Smooth muscle cell (in vitro differentiated cells): Measurements from ENCODE around the gene CCDC33. TPM values are rescaled to one million over a fixed set of nuclear protein-coding genes. Genes with fewer than 3 reads are reported as not detected.

Experiments
- DNase-seq: peaks from one replicate; lab custom pipeline; 2025; ENCODE audit not compliant: unreplicated experiment; lab: John Stamatoyannopoulos, UW
- H2AFZ ChIP-seq: fragments of 200-600 bp; sonication (generic); 2 replicates; pipeline ENCODE4 v1.6.0; 2016; ENCODE audit warnings: antibody characterized with exemption, low read depth, mild to moderate bottlenecking
- H3F3A ChIP-seq: fragments of 200-600 bp; sonication (generic); 2 replicates; pipeline ENCODE4 v1.6.0; 2017; ENCODE audit warnings: antibody characterized with exemption, low read depth
- H3K27ac ChIP-seq: fragments of 200-600 bp; sonication (generic); 2 replicates; pipeline ENCODE4 v1.5.1; 2016; ENCODE audit warnings: low read depth, mild to moderate bottlenecking
- H3K27me3 ChIP-seq: fragments of 200-600 bp; sonication (generic); 2 replicates; pipeline ENCODE4 v1.6.1; 2016; ENCODE audit warnings: low read depth, mild to moderate bottlenecking
- H3K36me3 ChIP-seq: fragments of 200-600 bp; sonication (generic); 2 replicates; pipeline ENCODE4 v1.5.1; 2016; ENCODE audit warnings: low read depth
- H3K4me1 ChIP-seq: fragments of 200-600 bp; sonication (generic); 2 replicates; pipeline ENCODE4 v1.5.1; 2016; ENCODE audit warnings: low read depth
- H3K4me2 ChIP-seq: fragments of 200-600 bp; sonication (generic); 2 replicates; pipeline ENCODE4 v1.6.0; 2016; ENCODE audit warnings: mild to moderate bottlenecking
- H3K4me3 ChIP-seq: fragments of 200-600 bp; sonication (generic); 2 replicates; pipeline ENCODE4 v1.5.1; 2016; ENCODE audit warnings: mild to moderate bottlenecking
- H3K79me2 ChIP-seq: fragments of 200-600 bp; sonication (generic); 2 replicates; pipeline ENCODE4 v1.6.0; 2016; ENCODE audit warnings: low read depth, mild to moderate bottlenecking
- H3K9ac ChIP-seq: fragments of 200-600 bp; sonication (generic); 2 replicates; pipeline ENCODE4 v1.6.0; 2016; ENCODE audit warnings: low read depth
- H3K9me3 ChIP-seq: fragments of 200-600 bp; sonication (generic); replicated peaks from 2 replicates; pipeline ENCODE4 v1.5.1; 2016; ENCODE audit warnings: low read depth
- H4K20me1 ChIP-seq: fragments of 200-600 bp; sonication (generic); 2 replicates; pipeline ENCODE4 v1.6.0; 2016; ENCODE audit warnings: low read depth
- WGBS: methylation state at CpG from one replicate; pipeline ENCODE4 v1.1.7; 2016; ENCODE audit warnings: low lambda C conversion rate; 5-methylcytosine and 5-hydroxymethylcytosine counted together
- polyA plus RNA-seq: library from polyadenylated mRNA; unstranded; fragments of >200 nt; fragmentation: Nextera tagmentation; extraction: Ambion mirVana; gene quantifications from 2 replicates; pipeline ENCODE4 v1.2.1, GENCODE V29; 2016
- total RNA-seq: library from RNA; depleted of rRNA; stranded (reverse); fragments of >200 nt; gene quantifications from 2 replicates; pipeline ENCODE4 v1.2.3, GENCODE V29; 2014
- TF ChIP-seq, protein P1 (sequence below): fragments of 200-600 bp; sonication (generic); IDR thresholded peaks from 2 replicates; pipeline ENCODE4 v1.5.1; 2017; ENCODE audit warnings: borderline replicate concordance, mild to moderate bottlenecking, antibody characterized with exemption; ENCODE audit not compliant: insufficient read depth, poor library complexity, severe bottlenecking

Gene CCDC33
- total and polyA plus RNA-seq, 2 experiments from 2014 or later = 3.8 to 5.8 TPM

DNA sequence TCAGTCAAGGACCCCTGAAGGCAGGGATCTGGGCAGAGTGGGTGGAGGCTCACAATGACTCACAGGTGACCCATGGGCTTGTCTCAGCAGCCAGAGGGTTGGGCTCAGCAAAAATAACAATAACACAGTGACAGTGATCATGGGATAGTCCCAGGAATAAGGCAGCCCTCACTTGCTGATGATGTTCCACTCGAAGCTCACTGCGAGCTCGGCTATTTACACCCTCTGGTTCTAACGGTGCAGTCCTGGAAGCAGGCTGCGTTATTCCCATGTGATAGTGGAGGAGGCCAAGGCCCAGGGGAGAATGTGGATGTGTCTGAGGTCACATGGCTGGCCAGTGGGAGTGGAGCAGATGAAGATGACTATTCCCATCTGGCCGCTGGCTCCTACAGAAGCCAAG lies 16.2 kb downstream of the CCDC33 start:
- Histone ChIP-seq H3K4me2 (no peak overlapping the region), H3K4me1 (no peaks in the 10 kb centered on the region), H3K9me3 (no peaks in the 10 kb centered on the region), H3K79me2 (no peaks in the 10 kb centered on the region), H3K27ac (peak overlapping the region; percentile 26), H3K27me3 (no peaks in the 10 kb centered on the region), H3F3A (peaks cover 4% of the 10 kb centered on the region), H3K36me3 (no peaks in the 10 kb centered on the region), H3K4me3 (no peak overlapping the region), H4K20me1 (no peaks in the 10 kb centered on the region), H2AFZ (no peak overlapping the region), H3K9ac (no peak overlapping the region)
- WGBS = 62% methylated on average over 6 of the region's 6 CpGs
- TF ChIP-seq, protein P1, sequence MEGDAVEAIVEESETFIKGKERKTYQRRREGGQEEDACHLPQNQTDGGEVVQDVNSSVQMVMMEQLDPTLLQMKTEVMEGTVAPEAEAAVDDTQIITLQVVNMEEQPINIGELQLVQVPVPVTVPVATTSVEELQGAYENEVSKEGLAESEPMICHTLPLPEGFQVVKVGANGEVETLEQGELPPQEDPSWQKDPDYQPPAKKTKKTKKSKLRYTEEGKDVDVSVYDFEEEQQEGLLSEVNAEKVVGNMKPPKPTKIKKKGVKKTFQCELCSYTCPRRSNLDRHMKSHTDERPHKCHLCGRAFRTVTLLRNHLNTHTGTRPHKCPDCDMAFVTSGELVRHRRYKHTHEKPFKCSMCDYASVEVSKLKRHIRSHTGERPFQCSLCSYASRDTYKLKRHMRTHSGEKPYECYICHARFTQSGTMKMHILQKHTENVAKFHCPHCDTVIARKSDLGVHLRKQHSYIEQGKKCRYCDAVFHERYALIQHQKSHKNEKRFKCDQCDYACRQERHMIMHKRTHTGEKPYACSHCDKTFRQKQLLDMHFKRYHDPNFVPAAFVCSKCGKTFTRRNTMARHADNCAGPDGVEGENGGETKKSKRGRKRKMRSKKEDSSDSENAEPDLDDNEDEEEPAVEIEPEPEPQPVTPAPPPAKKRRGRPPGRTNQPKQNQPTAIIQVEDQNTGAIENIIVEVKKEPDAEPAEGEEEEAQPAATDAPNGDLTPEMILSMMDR = no peak
- no peak for DNase-seq

DNA sequence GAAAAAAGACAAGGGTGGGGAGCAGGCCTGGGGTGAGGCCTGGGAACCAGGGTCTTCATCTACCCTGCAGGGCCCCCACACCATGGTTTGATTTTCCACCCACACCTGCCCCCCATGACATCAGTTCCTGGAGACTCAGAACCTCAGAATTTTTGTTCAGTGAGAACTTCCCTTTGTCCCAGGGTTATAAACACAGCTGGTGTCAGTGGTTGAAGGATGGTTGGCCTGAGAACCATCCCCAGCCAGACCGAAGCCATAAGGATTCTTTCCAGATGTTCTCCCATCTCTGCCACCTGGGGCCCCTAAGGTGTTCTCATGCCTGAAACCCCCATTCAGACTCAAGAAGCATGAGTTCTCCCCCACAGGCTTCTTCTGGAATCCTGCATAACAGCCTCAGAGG lies 16.6 kb downstream of the CCDC33 start:
- peaks cover 4% of the 10 kb centered on the region for H3F3A ChIP-seq
- no peak overlapping the region for H2AFZ ChIP-seq
- H3K27ac ChIP-seq = no peak overlapping the region
- 74% methylated on average over 1 of the region's 1 CpG for WGBS
- H3K79me2 ChIP-seq = no peaks in the 10 kb centered on the region
- no peaks in the 10 kb centered on the region for H4K20me1 ChIP-seq
- H3K4me1 ChIP-seq = no peaks in the 10 kb centered on the region
- no peak overlapping the region for H3K4me3 ChIP-seq
- peak overlapping the region; percentile 6 for H3K4me2 ChIP-seq
- no peak for DNase-seq
- H3K36me3 ChIP-seq = no peaks in the 10 kb centered on the region
- TF ChIP-seq, protein P1 = no peak
- H3K9ac ChIP-seq = no peak overlapping the region
- H3K9me3 ChIP-seq = no peaks in the 10 kb centered on the region
- H3K27me3 ChIP-seq = no peaks in the 10 kb centered on the region

DNA sequence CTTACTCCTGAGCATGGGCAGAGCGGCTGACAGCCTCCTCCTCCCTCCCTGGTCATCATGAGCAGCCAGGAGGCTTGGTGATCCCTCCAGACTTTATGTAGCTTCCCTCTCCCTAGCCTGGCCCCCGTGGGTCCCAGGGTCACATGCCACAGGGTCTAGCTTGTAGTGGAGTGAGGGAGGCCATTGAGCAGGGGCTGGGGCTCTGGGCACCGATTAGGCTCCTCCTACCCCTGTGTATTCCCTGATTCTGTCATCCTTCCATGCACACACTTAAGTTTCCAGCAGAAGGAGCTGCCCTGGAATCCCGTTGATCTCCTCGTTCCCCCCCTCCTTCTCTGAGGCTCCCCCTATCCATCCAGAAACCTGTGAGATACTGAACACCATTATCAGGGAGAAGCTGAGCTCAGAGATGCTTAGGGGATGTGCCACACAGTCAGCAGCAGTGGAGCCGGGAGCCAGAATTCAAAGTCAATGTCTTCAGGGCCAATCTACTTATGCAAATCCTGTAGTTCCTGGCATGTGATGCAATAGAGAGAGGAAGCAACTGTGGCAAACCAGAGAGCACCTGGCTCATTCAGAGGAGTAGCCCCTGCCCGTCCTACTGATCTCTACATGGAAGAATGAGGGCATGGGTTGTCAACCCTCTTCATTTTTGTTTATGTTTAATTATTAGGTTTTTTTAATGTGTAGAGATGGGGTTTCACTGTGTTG lies 17.2 kb downstream of the CCDC33 start:
- no peak overlapping the region for H2AFZ ChIP-seq
- no peak for DNase-seq

More for the DNA sequence above, 17.2 kb downstream of the CCDC33 start:
- Histone ChIP-seq H3K27me3 (no peaks in the 10 kb centered on the region), H3K4me2 (peak overlapping the region; percentile 6), H3K9me3 (no peaks in the 10 kb centered on the region), H3K27ac (no peak overlapping the region), H3K9ac (no peak overlapping the region), H3F3A (peaks cover 4% of the 10 kb centered on the region), H3K36me3 (no peaks in the 10 kb centered on the region), H4K20me1 (no peaks in the 10 kb centered on the region), H3K4me1 (no peaks in the 10 kb centered on the region), H3K4me3 (no peak overlapping the region), H3K79me2 (no peaks in the 10 kb centered on the region)
- TF ChIP-seq, protein P1 = no peak
- WGBS = 31% methylated on average over 7 of the region's 7 CpGs
